ENCODE measurements around the gene SHBG.
A peak's percentile ranks its signal among the peaks of the same experiment; 100 is the strongest.

The SHBG gene

GRCh38 chr17:7673239-7673638, 43.3 kb downstream of the SHBG start:
- Histone ChIP-seq H3F3A (ENCODE audit: insufficient read depth, low read length) (no peaks in the 10 kb centered on the region), H3K27ac (ENCODE audit: low read depth, low read length, poor library complexity, severe bottlenecking) (no peak overlapping the region), H3K9me3 (ENCODE audit: low read length) (peaks cover 4% of the 10 kb centered on the region; the same call in 1 of the 2 replicates), H3K27me3 (ENCODE audit: insufficient read depth, low read length) (no peaks in the 10 kb centered on the region), H3K4me2 (ENCODE audit: low read length) (no peak overlapping the region), H3K36me3 (ENCODE audit: insufficient read depth, low read length) (peaks cover 87% of the 10 kb centered on the region), H3K4me3 (ENCODE audit: low read depth, low read length, poor library complexity, severe bottlenecking) (no peak overlapping the region), H3K4me1 (ENCODE audit: insufficient read depth, low read length, severe bottlenecking) (no peaks in the 10 kb centered on the region), H2AFZ (ENCODE audit: low read length) (no peak overlapping the region), H3K9me2 (ENCODE audit: low read depth, low read length) (no peaks in the 10 kb centered on the region), H3K9ac (ENCODE audit: low read length) (no peak overlapping the region), H4K20me1 (ENCODE audit: insufficient read depth, low read length) (no peaks in the 10 kb centered on the region), H3K79me2 (ENCODE audit: insufficient read depth, low read length) (no peaks in the 10 kb centered on the region)
- TF ChIP-seq EZH2 (IDR thresholded peaks at IDR 0.05; ENCODE audit: borderline replicate concordance, low read length) = no peak
- peak; percentile 61 for TF ChIP-seq CTCF (IDR thresholded peaks at IDR 0.05; ENCODE audit: low read length)

GRCh38 chr17:7674934-7675333, 45.0 kb downstream of the SHBG start:
- H3K9me2 ChIP-seq (ENCODE audit: low read depth, low read length) = no peaks in the 10 kb centered on the region
- no peaks in the 10 kb centered on the region for H3F3A ChIP-seq (ENCODE audit: insufficient read depth, low read length)
- peaks cover 70% of the 10 kb centered on the region for H3K36me3 ChIP-seq (ENCODE audit: insufficient read depth, low read length)
- H3K9ac ChIP-seq (ENCODE audit: low read length) = no peak overlapping the region
- no peak overlapping the region for H3K4me2 ChIP-seq (ENCODE audit: low read length)
- H3K27ac ChIP-seq (ENCODE audit: low read depth, low read length, poor library complexity, severe bottlenecking) = no peak overlapping the region
- H3K27me3 ChIP-seq (ENCODE audit: insufficient read depth, low read length) = no peaks in the 10 kb centered on the region
- no peaks in the 10 kb centered on the region for H3K4me1 ChIP-seq (ENCODE audit: insufficient read depth, low read length, severe bottlenecking)
- no peak overlapping the region for H2AFZ ChIP-seq (ENCODE audit: low read length)
- H4K20me1 ChIP-seq (ENCODE audit: insufficient read depth, low read length) = no peaks in the 10 kb centered on the region
- H3K4me3 ChIP-seq (ENCODE audit: low read depth, low read length, poor library complexity, severe bottlenecking) = no peak overlapping the region
- H3K9me3 ChIP-seq (ENCODE audit: low read length) = peaks cover 4% of the 10 kb centered on the region; the same call in 1 of the 2 replicates
- TF ChIP-seq CTCF (IDR thresholded peaks at IDR 0.05; ENCODE audit: low read length) (no peak), EZH2 (IDR thresholded peaks at IDR 0.05; ENCODE audit: borderline replicate concordance, low read length) (no peak)
- H3K79me2 ChIP-seq (ENCODE audit: insufficient read depth, low read length) = peaks cover 6% of the 10 kb centered on the region

- Histone ChIP-seq H3K27ac (ENCODE audit: low read depth, low read length, poor library complexity, severe bottlenecking) (no peak overlapping the region), H4K20me1 (ENCODE audit: insufficient read depth, low read length) (no peaks in the 10 kb centered on the region), H3K4me3 (ENCODE audit: low read depth, low read length, poor library complexity, severe bottlenecking) (no peak overlapping the region)
Observed at GRCh38 chr17:7676533-7676932, 46.6 kb downstream of the SHBG start.

More at GRCh38 chr17:7676533-7676932, 46.6 kb downstream of the SHBG start:
- H3K9ac ChIP-seq (ENCODE audit: low read length) = no peak overlapping the region
- H3K27me3 ChIP-seq (ENCODE audit: insufficient read depth, low read length) = no peaks in the 10 kb centered on the region
- no peaks in the 10 kb centered on the region for H3F3A ChIP-seq (ENCODE audit: insufficient read depth, low read length)
- no peak overlapping the region for H2AFZ ChIP-seq (ENCODE audit: low read length)
- H3K9me3 ChIP-seq (ENCODE audit: low read length) = peaks cover 4% of the 10 kb centered on the region; the same call in 1 of the 2 replicates
- peaks cover 15% of the 10 kb centered on the region for H3K79me2 ChIP-seq (ENCODE audit: insufficient read depth, low read length)
- TF ChIP-seq CTCF (IDR thresholded peaks at IDR 0.05; ENCODE audit: low read length) (no peak), EZH2 (IDR thresholded peaks at IDR 0.05; ENCODE audit: borderline replicate concordance, low read length) (no peak)
- peaks cover 55% of the 10 kb centered on the region for H3K36me3 ChIP-seq (ENCODE audit: insufficient read depth, low read length)
- H3K4me2 ChIP-seq (ENCODE audit: low read length) = no peak overlapping the region
- H3K9me2 ChIP-seq (ENCODE audit: low read depth, low read length) = no peaks in the 10 kb centered on the region
- H3K4me1 ChIP-seq (ENCODE audit: insufficient read depth, low read length, severe bottlenecking) = no peaks in the 10 kb centered on the region
